Prostate gland (tissue), 2 donors: ENCODE results near the gene KRT23. TPM values are rescaled to one million over a fixed set of nuclear protein-coding genes. Genes with fewer than 3 reads are reported as not detected.
"Not testable (repeated sequence)": the region's sequence is repeated elsewhere in the genome, so short reads cannot be mapped to it uniquely, and the experiment has no call there.

Experiments used
- DNase-seq: peaks from one replicate; pipeline ENCODE4 v3.0.0-alpha.2; 2019; ENCODE audit warnings: low spot score
- H3K27ac ChIP-seq, 2 donors: fragments of 200-600 bp; sonication (generic); 2 replicates each; pipeline ENCODE4 v1.5.1; 2017 to 2019
- H3K27me3 ChIP-seq: fragments of 200-600 bp; sonication (generic); replicated peaks from 2 replicates; pipeline ENCODE4 v1.5.1; 2019; ENCODE audit not compliant: insufficient read depth
- H3K36me3 ChIP-seq, 2 donors: fragments of 200-600 bp; sonication (generic); 1 replicate in 1 of 2; 2 replicates in 1 of 2; pipeline versions ENCODE4 v1.5.1 to v1.8.1; 2017 to 2019
- H3K4me1 ChIP-seq: fragments of 200-600 bp; sonication (generic); replicated peaks from 2 replicates; pipeline ENCODE4 v1.5.1; 2019
- H3K4me3 ChIP-seq, 2 donors: fragments of 200-600 bp; sonication (generic); 2 replicates each; pipeline ENCODE4 v1.5.1; 2017 to 2019
- H3K9me3 ChIP-seq: fragments of 200-600 bp; sonication (generic); 2 replicates; pipeline ENCODE4 v1.5.1; 2017
- CTCF ChIP-seq, 4 experiments: fragments of 200-600 bp in 2 of 4; fragments of 450-650 bp in 2 of 4; sonication (generic) in 2 of 4; IDR thresholded peaks; 1 replicate in 3 of 4; 2 replicates in 1 of 4; pipeline ENCODE4 v1.5.1; 2016 to 2019; ENCODE audit warnings: antibody characterized with exemption in 4 of 4, mild to moderate bottlenecking in 2 of 4, moderate library complexity in 2 of 4
- POLR2A ChIP-seq: fragments of 450-650 bp; IDR thresholded peaks from one replicate; pipeline ENCODE4 v1.6.1; 2016; ENCODE audit warnings: antibody characterized with exemption, mild to moderate bottlenecking
- POLR2AphosphoS5 ChIP-seq: sonication (generic); formaldehyde crosslinking; IDR thresholded peaks from one replicate; pipeline ENCODE4 v1.6.1; 2017; ENCODE audit warnings: antibody characterized with exemption
- WGBS: methylation state at CpG from one replicate; pipeline ENCODE4 v1.1.5; 2018; 5-methylcytosine and 5-hydroxymethylcytosine counted together
- intact Hi-C: fragments of 100-400 bp; cut with DNase I; formaldehyde crosslinking; loops from one replicate; pipeline ENCODE4 v1.14.2; 2022
- total RNA-seq, 2 donors: library from RNA; depleted of rRNA; stranded (reverse); fragments of >200 nt; gene quantifications; one replicate each; pipeline ENCODE4 v1.1.0, GENCODE V29; 2016

Gene KRT23
- total RNA-seq, 2 donors from 2014 or later = 19.6 to 38.9 TPM

- no peak for DNase-seq
- H3K36me3 ChIP-seq = no peaks in the 10 kb centered on the region
- intact Hi-C loops = no loop called here
- H3K27ac ChIP-seq = no peak overlapping the region
- no peak overlapping the region for H3K4me3 ChIP-seq
- H3K27me3 ChIP-seq = no peaks in the 10 kb centered on the region
- H3K4me1 ChIP-seq = no peaks in the 10 kb centered on the region
- no peaks in the 10 kb centered on the region for H3K9me3 ChIP-seq
- 87% methylated on average over 2 of the region's 2 CpGs for WGBS
- TF ChIP-seq POLR2A (no peak), CTCF (IDR thresholded peaks at IDR 0.05) (no peak), POLR2AphosphoS5 (no peak)
Measured at GRCh38 chr17:40921026-40921425, 16.4 kb downstream of the KRT23 start.

- H3K4me1 ChIP-seq, H3K27me3 ChIP-seq, H3K27ac ChIP-seq, H3K9me3 ChIP-seq, DNase-seq, H3K36me3 ChIP-seq, intact Hi-C loops, H3K4me3 ChIP-seq: not testable (repeated sequence)
- 96% methylated on average over 2 of the region's 2 CpGs for WGBS
Measured at GRCh38 chr17:40917116-40917515, 20.3 kb downstream of the KRT23 start.

- TF ChIP-seq POLR2A = no peak
- no peak for TF ChIP-seq POLR2AphosphoS5
- TF ChIP-seq CTCF (IDR thresholded peaks at IDR 0.05) = no peak
- Histone ChIP-seq H3K27me3 (no peaks in the 10 kb centered on the region), H3K4me3 (no peak overlapping the region), H3K4me1 (no peaks in the 10 kb centered on the region), H3K9me3 (no peaks in the 10 kb centered on the region), H3K27ac (no peak overlapping the region), H3K36me3 (no peaks in the 10 kb centered on the region)
- intact Hi-C loops = no loop called here
- no peak for DNase-seq
- 58% methylated on average over 1 of the region's 1 CpG for WGBS
Measured at GRCh38 chr17:40916366-40916765, 21.1 kb downstream of the KRT23 start.

GRCh38 chr17:40915721-40916256, 21.7 kb downstream of the KRT23 start:
- TF ChIP-seq POLR2AphosphoS5 (no peak), CTCF (IDR thresholded peaks at IDR 0.05) (no peak), POLR2A (no peak)
- WGBS = 55% methylated on average over 2 of the region's 2 CpGs
- Histone ChIP-seq H3K4me3 (no peak overlapping the region), H3K27ac (no peak overlapping the region), H3K4me1 (no peaks in the 10 kb centered on the region), H3K36me3 (no peaks in the 10 kb centered on the region), H3K9me3 (no peaks in the 10 kb centered on the region), H3K27me3 (no peaks in the 10 kb centered on the region)
- DNase-seq = no peak
- intact Hi-C loops = no loop called here

GRCh38 chr17:40915199-40915661, 22.2 kb downstream of the KRT23 start:
- TF ChIP-seq POLR2A = no peak
- TF ChIP-seq POLR2AphosphoS5 = no peak
- no peak for TF ChIP-seq CTCF (IDR thresholded peaks at IDR 0.05)
- H3K4me3 ChIP-seq = no peak overlapping the region
- no peaks in the 10 kb centered on the region for H3K4me1 ChIP-seq
- intact Hi-C loops = no loop called here
- no peaks in the 10 kb centered on the region for H3K36me3 ChIP-seq
- H3K27ac ChIP-seq = no peak overlapping the region
- WGBS = 53% methylated on average over 3 of the region's 3 CpGs
- no peak for DNase-seq
- H3K27me3 ChIP-seq = no peaks in the 10 kb centered on the region
- no peaks in the 10 kb centered on the region for H3K9me3 ChIP-seq
